Measurements from ENCODE around the gene IGLL5.
"Not testable (repeated sequence)": the region's sequence is repeated elsewhere in the genome, so short reads cannot be mapped to it uniquely, and the experiment has no call there.

IGLL5 gene

GRCh38 chr22:22916215-22916951 is 28.8 kb downstream of the IGLL5 start:
- no peak for DNase-seq

GRCh38 chr22:22916952-22917290 is 29.3 kb downstream of the IGLL5 start:
- no peak for DNase-seq

DNA sequence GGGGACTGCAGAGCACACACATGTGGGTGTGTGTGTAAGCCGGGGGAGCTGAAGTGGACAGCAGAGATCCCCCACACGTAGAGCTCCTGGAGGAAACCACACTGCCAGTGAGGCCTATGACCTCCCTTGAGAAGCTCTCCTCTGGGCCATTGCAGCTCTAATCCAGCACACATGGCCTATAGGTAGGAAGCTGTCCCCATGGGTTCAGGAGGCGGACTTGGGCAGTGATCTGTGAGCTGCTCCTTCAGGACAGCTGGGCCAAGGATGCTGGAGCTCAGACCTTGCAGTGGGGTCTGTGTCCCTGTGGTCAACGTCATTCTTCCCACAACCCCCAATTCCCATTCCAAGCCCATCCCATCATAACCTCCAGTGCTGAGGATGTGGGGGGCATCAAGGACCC is 29.8 kb downstream of the IGLL5 start:
- no peak for DNase-seq

DNA sequence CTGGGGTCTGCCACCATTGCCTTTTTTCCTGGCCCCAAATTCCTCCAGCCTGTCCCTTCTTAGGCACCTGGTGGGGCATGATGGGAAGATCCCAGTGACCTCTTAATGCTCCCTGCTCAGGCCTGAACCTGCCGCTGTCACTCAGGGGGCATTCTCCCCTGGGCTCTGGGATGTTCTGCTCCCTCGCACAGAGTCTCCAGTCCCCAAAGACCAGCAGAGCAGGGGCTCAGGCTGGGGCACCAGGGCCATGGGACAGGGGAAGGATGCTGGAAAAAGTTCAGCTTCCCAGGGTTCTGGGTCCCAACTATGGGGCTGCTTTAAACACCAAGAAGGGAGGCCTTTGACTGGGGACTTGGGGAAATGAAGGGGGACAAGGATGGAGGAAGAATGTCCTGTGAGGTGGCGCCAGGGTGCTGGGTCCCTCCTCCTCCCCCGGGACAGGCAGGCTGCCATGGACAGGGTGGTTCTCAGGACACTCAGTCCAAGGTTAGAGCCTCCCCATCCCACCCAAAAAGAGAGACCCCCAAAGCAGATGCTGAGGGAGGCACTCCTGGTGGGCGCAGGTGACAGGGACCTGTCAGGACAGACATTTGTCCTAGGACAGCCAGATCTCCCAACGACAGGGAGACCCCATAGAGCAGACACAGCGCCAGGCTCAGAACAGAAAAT is 30.8 kb downstream of the IGLL5 start:
- DNase-seq, result no peak

- DNase-seq, result no peak
Observed at GRCh38 chr22:22919041-22919440, 31.4 kb downstream of the IGLL5 start.

DNA sequence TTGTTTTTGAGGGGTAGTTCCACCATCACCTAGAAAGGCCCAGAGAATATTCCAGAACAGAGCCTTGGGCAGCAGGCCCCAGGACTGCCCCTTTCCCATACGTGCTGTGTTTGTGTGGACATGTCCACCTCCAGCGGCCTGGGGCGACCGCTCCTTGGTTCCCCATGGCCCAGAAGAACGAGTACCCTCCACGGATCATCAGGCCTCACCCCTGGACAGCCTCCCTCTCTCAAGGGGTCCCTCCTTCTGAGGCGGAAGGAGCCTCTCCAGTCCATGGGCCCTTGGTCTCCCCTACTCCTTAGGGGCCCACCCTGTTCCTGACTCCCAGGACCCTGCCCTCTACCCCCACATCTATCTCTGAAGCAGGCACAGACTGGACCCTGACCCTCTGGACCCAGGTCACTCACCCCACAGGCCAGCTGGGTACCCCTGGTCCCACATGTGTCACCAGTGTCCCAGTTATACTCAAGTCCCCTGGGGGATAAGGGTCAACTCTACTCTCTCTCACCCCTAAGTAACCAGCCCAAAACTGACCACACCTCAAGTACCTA is 32.6 kb downstream of the IGLL5 start:
- no peak for DNase-seq

DNA sequence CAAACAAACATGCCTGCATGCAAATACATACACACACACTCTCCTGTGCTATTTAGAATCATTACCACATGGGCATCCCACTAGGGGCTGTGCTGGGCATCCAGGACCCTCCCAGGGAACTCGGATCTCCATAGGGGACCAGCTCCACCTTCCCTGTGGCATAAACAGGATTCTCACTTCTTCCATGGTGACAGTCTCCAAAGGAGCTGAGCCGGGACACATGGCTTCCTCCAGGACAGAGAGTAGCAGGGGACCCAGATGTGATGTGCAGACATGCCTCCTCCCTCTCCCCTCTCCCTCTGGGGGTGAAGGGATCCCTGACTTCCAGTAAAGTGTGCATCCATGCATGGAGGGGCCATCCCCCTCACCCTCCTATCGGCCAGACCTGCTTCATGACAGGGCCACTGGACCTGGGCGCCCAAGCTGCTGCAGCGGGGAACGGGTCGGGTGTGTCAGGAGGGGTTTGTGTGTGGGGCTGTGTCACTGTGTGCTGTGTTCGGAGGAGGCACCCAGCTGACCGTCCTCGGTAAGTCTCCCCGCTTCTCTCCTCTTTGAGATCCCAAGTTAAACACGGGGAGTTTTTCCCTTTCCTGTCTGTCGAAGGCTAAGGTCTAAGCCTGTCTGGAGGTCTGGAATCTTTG is 33.4 kb downstream of the IGLL5 start:
- no peak for DNase-seq

- no peak for DNase-seq
Observed at GRCh38 chr22:22921575-22921974, 34.0 kb downstream of the IGLL5 start.

DNA sequence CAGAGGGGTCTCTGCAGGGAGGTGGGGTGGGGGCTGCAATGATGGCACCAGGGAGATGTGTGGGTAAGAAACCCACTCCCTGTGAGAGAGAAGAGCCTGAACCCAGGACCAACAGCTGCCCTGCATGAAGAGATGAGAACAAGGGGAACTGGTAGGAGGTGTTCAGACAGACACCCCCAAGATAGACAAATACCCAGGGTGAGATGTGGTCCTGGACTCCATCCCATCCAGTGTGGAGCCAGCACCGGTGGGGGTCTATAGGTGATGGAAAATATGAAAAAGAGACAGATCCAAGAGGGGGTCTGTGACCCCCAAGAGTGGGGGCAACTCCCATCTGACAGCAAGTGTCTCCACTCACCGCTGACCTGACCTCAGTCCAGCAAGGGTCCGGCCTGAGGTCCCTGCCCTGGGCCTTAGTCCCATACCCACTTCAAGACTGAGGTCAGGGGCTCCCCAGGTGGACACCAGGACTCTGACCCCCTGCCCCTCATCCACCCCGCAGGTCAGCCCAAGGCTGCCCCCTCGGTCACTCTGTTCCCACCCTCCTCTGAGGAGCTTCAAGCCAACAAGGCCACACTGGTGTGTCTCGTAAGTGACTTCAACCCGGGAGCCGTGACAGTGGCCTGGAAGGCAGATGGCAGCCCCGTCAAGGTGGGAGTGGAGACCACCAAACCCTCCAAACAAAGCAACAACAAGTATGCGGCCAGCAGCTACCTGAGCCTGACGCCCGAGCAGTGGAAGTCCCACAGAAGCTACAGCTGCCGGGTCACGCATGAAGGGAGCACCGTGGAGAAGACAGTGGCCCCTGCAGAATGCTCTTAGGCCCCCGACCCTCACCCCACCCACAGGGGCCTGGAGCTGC is 34.7 kb downstream of the IGLL5 start:
- not testable (repeated sequence) for DNase-seq

DNA sequence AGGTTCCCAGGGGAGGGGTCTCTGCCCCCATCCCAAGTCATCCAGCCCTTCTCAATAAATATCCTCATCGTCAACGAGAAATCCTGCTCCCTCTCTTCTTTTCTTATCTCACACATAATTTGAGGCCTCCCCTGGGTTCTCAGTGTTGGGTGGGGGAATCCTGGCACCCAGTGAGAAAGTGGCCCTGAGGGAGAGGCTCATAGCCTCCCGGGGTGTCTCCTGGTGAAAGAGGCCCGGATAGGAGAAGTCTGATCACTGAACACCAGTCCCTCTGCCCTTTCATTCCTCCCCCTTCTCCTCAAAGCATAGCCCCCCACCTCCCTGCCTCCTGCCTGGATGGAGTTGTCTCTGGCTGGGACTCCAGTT is 35.3 kb downstream of the IGLL5 start:
- no peak for DNase-seq

GRCh38 chr22:22923379-22923778 is 35.8 kb downstream of the IGLL5 start:
- DNase-seq, result no peak

GRCh38 chr22:22923930-22924329 is 36.3 kb downstream of the IGLL5 start:
- no peak for DNase-seq

DNA sequence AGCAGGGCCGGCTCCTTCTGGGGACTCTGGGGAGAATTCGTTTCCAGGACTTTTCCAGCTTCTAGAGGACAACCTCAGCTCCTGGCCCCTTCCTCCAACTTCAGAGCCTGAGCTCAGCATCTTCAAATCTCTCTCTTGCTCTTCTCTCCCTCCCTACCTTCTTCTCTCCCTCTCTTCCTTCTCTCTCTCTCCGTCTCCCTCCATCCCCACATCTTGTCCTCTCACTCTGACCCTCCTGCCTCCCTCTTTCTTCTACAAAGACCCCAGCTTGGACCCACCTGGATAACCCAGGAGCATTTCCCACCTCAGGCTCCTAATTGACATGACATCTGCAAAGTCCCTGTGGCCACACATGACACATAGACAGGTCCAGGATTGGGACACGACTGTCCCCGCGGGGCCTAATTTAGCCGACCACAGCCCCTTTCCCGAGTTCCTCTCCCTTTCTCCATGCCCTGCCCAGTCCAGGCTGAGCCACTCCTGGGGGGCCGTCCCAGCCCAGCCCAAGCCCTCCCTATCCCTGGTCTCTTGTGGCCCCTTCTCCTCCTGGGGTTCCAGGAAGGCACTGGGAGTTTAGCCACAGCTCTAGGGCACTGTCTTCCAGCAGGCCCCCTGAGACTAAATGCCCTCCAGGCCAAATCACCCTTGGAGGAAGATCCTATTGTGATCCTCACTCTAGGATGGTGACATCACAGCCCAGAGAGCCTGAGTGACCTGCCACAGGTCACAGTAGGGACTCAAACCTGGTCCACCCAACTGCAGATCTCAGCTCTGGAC is 36.9 kb downstream of the IGLL5 start:
- DNase-seq, result no peak

DNA sequence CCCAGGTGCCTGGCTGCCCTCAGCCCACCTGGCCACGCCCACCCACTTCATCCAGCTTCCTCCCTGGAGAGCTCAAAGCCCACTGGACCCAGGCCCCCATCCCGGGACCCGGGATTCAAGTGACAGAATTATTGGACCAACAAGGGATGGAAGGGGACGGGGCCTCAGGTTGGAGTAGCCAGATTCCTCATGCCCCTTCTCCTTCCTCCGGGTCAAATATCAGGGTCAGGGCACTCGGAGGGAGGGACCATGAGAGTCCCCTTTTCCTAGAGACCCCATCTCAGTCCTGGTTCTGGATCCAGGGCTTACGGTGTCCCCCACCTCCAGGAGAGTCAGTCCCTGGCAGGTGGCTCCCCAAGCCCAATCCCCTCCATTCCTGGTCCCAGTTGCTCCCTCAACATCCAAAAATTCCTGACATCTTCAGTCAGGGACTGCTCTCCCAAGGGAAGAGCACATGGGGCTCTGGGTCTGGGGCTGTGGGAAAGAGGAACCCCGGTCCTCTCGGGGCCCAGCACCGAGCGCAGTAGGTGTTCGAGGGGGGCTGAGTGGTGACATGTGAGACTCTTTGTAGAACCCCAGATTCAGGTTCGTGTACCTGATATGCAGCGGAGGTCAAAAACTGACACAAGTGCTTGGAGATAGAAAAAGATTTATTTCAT is 37.7 kb downstream of the IGLL5 start:
- DNase-seq, result no peak

- DNase-seq, result no peak
Observed at GRCh38 chr22:22925805-22926369, 38.3 kb downstream of the IGLL5 start.

DNA sequence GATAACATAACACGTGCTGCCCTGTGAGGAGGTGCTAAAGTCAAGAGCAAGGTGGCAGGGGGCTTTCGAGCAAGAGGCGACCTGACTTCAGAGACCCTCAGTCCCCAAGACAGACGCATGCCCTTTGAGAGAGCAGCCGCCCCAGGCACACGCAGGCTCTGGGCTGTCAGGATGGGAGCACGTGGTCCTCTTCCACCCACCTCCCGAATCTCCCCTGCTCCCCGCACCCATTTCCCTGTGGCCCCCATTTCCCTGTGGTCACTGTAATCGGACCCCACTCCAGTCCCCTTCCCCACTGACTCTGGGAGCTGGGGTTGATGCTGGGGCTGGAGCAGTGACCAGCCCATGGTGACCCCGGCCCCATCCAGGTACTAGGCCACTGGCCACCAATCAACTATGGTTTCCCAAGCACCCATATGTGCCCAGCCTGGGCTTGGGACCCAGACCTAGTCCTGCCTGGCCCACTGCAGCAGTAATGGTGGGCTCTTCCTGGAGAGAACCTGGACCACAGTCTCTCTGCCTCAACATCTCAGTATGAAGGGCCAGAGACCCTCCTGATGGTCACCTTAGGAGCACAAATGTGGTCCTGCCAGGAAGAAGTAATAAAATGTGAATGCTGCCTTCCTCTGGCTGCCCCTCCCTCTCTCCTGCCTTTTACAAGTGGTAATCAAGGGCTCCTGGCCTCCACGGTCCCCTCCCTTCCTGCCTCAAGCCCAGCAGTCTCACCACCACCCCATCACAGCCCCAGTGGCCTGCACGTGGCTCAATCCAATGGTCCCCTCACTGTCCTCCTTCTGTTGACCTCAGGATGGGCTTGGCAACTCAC is 39.0 kb downstream of the IGLL5 start:
- no peak for DNase-seq

- DNase-seq, result no peak
Observed at GRCh38 chr22:22927196-22927887, 39.7 kb downstream of the IGLL5 start.

DNA sequence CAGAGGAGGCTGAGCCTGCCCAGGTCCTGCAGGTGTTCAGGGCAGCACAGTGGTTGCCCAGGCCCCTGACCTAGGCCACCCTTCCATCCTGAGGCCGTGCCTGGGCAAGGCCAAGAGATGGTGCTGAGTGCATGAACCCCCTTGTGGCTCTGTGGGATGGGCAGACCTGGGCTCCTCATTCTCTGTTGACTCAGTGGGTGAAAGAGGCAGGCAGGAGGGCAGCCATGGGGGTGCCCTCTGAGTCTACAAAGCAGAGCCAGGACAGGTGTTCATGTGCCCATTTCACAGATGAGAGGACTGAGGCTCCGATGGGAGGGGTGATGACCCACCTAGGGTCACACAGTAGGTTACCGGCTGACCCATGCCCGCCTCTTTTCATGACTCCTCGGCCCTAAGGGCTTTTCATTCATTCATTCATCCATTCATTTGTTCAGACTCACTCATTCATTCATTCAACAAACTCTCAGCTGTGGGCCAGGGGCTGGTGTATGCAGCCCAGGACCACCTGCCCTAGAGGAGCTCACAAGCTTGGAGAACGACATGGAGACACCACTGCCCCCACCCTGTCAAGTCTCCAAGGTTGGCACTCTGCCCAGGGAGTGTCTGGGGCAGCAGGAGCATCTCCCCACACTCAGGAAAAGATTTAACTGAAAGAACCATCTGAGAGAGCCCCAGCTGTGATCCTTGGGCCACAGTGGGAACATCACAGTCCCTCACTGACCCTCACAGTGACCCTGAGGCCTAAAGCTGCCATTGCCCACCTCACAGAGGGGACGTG is 40.5 kb downstream of the IGLL5 start:
- no peak for DNase-seq

Measured in midbrain (tissue), 1 donor.